ENCODE measurements around the gene CNKSR1. TPM values are rescaled to one million over a fixed set of nuclear protein-coding genes. Genes with fewer than 3 reads are reported as not detected.

Gene CNKSR1
- total and polyA plus RNA-seq, 2 of the 4 experiments (the other 2 are of a cell fraction), result 0.43 TPM; not detected in 1

DNA sequence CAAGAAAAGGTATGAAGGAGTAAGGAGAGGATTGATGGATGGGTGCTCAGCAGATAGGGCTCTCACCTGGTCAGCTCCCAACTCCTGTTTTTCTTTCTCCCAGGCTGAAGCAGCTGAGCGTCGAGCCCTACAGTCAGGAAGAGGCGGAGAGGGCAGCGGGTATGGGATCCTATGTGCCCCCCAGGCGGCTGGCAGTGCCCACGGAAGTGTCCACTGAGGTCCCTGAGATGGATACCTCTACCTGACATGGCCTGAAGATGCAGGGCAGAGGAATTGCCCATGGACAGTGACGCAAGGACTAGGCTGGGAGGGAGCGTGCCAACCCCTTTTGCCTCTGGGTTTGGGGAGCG lies 6.8 kb upstream of the CNKSR1 start (continued):
- no peak for TF ChIP-seq RAD21 (IDR thresholded peaks at IDR 0.05; ENCODE audit: low read length)

DNA sequence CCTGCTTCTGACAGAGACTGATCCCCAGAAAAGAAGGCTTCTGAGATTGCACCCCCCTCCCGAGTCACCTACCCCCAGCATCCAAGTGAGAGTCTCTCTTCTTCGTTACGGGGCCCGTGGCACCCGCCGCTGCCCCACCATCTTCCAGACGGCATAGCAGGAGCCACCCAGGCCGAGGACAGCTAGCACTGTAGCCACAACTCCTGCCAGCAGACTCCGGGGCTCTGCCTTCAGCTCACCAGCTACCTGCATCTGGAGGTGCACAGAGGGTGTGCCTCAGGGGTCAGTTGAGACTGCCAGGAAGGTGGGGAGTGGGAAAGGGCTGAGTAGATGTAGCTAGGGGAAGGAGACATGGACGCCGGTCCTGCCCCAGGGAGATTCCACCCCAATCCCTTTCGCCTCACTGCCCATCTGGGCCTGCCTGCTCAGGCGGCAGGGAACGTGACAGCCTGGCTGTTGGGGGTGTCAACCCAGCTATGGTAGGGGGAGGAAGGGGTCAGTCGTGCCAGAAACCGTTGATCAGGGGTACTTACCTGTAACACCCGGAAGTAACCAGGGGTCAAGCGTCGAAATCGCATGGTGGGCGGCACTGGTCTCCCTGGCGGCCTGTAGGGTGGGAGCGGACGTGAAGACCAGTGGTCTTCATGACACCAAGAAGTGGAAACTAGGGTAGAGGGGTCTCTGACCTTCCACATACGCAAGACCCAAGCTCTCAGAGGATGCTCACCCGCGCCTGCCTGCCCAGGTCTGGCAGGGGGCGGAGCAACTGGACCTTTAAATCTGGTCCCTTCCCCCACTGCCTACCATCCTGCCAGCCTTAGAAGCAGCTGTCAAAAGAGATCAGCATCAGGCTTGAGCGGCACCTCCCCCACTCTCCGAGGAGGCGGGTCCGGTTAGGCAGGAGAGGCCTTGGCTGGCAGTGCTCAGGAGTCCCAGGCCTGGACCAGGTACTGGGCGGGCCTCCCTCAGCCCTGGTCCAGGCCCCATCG lies 5.9 kb upstream of the CNKSR1 start, which contains the start of gene ZNF593OS:
ZNF593OS (minus strand) TSS at position 749 of the 989 bp plus-strand sequence; CDS start at position 578, 171 bp downstream.
- 95% methylated on average over 7 of the region's 34 CpGs; no CpG with 5 or more reads in 1 of the 2 experiments for WGBS, 2 experiments (ENCODE audit: extremely low coverage in 2 of 2, insufficient read length in 1 of 2)
- ChIA-PET POLR2A (ENCODE audit: unreplicated experiment) (no interaction called here), CTCF (no interaction called here)
- H3K36me3 ChIP-seq (ENCODE audit: control insufficient read depth, insufficient read depth, low read length), result 0 out of 2 replicates have a peak, but pooled peaks cover 2% of the 10 kb centered on the region
- no peak within 1 kb of the TSS for H3K4ac ChIP-seq (ENCODE audit: low read depth, low read length)
- peak within 1 kb of the TSS; percentile 91; the same call in 1 of the 2 replicates for H3K4me2 ChIP-seq (ENCODE audit: low read depth, low read length)
- no peak within 1 kb of the TSS for H4K8ac ChIP-seq (ENCODE audit: low read depth in 2 of 2, low read length in 2 of 2)
- H4K5ac ChIP-seq (ENCODE audit: low read depth, low read length), result no peak within 1 kb of the TSS
- peaks cover 5% of the 10 kb centered on the region; the same call in 1 of the 2 replicates for H3K4me1 ChIP-seq (ENCODE audit: control insufficient read depth, insufficient read depth, low read length)
- in situ Hi-C loops (cut with MboI; ENCODE audit: low sequenced_read_pairs) (no loop called here), dilution Hi-C loops (cut with HindIII; ENCODE audit: low sequenced_read_pairs, unreplicated experiment) (no loop called here), intact Hi-C loops (cut with micrococcal nuclease) (no loop called here)
- H2BK20ac ChIP-seq (ENCODE audit: low read depth, low read length), result no peak within 1 kb of the TSS
- peaks cover 4 to 19% of the 10 kb centered on the region in 2 experiments for H3K79me1 ChIP-seq (ENCODE audit: low read depth in 1 of 2, low read length in 2 of 2)
- H2AFZ ChIP-seq (replicated peaks; ENCODE audit: low read length, poor library complexity), result no peak within 1 kb of the TSS
- H2AK9ac ChIP-seq (replicated peaks; ENCODE audit: low read depth, low read length, poor library complexity), result peak within 1 kb of the TSS; percentile 95
- no peak within 1 kb of the TSS for H2BK120ac ChIP-seq (ENCODE audit: low read depth, low read length)
- BruUV-seq (replicated peaks), result no TSS peak
- no peak for TF ChIP-seq CTCF (conservative IDR thresholded peaks at IDR 0.05; ENCODE audit: low read depth, low read length)
- TF ChIP-seq RCOR1 (IDR thresholded peaks at IDR 0.05; ENCODE audit: insufficient replicate concordance, low read length), result no peak
- TF ChIP-seq RAD21 (IDR thresholded peaks at IDR 0.05; ENCODE audit: low read length), result no peak
- no peak for TF ChIP-seq MXI1 (IDR thresholded peaks at IDR 0.05; ENCODE audit: borderline replicate concordance, low read depth, low read length)
- TF ChIP-seq CEBPB (IDR thresholded peaks at IDR 0.05; ENCODE audit: low read depth, low read length), result no peak
- TF ChIP-seq POLR2A (IDR thresholded peaks at IDR 0.05; ENCODE audit: low read depth, low read length), result no peak
- TF ChIP-seq ELK1 (IDR thresholded peaks at IDR 0.05; ENCODE audit: borderline replicate concordance, low read depth, low read length), result no peak
- TF ChIP-seq FOS (IDR thresholded peaks at IDR 0.05; ENCODE audit: low read depth, low read length), result no peak
- no peak for TF ChIP-seq SMC3 (IDR thresholded peaks at IDR 0.05; ENCODE audit: low read depth, low read length)
- no peak for TF ChIP-seq CHD1 (IDR thresholded peaks at IDR 0.05; ENCODE audit: low read depth, low read length)
- no peak for TF ChIP-seq BHLHE40 (IDR thresholded peaks at IDR 0.05; ENCODE audit: low read depth, low read length)
- H3K27me3 ChIP-seq (ENCODE audit: control insufficient read depth, insufficient read depth, low read length), result no peaks in the 10 kb centered on the region
- no peak within 1 kb of the TSS; the same call in 1 of the 2 replicates for H3K4me3 ChIP-seq (ENCODE audit: insufficient read depth, low read depth, low read length)
- H3K56ac ChIP-seq (ENCODE audit: extremely low read depth, insufficient read depth, low read length), result no peak within 1 kb of the TSS
- H3K18ac ChIP-seq (ENCODE audit: low read depth, low read length), result no peak within 1 kb of the TSS
- H3K9ac ChIP-seq (ENCODE audit: low read depth, low read length), result no peak within 1 kb of the TSS
- H3K9me3 ChIP-seq (ENCODE audit: control insufficient read depth, insufficient read depth, low read length), result no peaks in the 10 kb centered on the region
- H4K20me1 ChIP-seq (ENCODE audit: insufficient read depth, low read length), result no peaks in the 10 kb centered on the region
- no peak within 1 kb of the TSS for H2BK15ac ChIP-seq (ENCODE audit: low read depth, low read length)
- H3K9me1 ChIP-seq (ENCODE audit: insufficient read depth, low read length), result peaks cover 6% of the 10 kb centered on the region; the same call in 1 of the 2 replicates
- peak within 1 kb of the TSS; percentile 88; the same call in 1 of the 2 replicates for H2AK5ac ChIP-seq (ENCODE audit: low read depth, low read length)
- H2BK5ac ChIP-seq (ENCODE audit: low read depth, low read length, poor library complexity, severe bottlenecking), result no peak within 1 kb of the TSS
- DNase-seq (no peak), ATAC-seq (ENCODE audit: low read depth) (no peak)
- no peak within 1 kb of the TSS for H3K14ac ChIP-seq (replicated peaks; ENCODE audit: low read depth, low read length)
- no peak within 1 kb of the TSS for H4K91ac ChIP-seq (ENCODE audit: insufficient read depth, low read depth, low read length)
- no peak within 1 kb of the TSS for H3K27ac ChIP-seq (ENCODE audit: insufficient read depth, low read length)
- no peak within 1 kb of the TSS for H3K23ac ChIP-seq (ENCODE audit: low read depth, low read length)

Data from IMR-90 (cell line).